HUDEP-2 (cell line): Measurements from ENCODE around the gene LTC4S.
"Not testable (repeated sequence)": the region's sequence is repeated elsewhere in the genome, so short reads cannot be mapped to it uniquely, and the experiment has no call there.

Experiments used
- DNase-seq, 76 experiments: peaks; one replicate each; lab custom pipeline; 2025; ENCODE audit not compliant: unreplicated experiment in 76 of 76; lab: John Stamatoyannopoulos, UW

The LTC4S gene, protein sequence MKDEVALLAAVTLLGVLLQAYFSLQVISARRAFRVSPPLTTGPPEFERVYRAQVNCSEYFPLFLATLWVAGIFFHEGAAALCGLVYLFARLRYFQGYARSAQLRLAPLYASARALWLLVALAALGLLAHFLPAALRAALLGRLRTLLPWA

DNA sequence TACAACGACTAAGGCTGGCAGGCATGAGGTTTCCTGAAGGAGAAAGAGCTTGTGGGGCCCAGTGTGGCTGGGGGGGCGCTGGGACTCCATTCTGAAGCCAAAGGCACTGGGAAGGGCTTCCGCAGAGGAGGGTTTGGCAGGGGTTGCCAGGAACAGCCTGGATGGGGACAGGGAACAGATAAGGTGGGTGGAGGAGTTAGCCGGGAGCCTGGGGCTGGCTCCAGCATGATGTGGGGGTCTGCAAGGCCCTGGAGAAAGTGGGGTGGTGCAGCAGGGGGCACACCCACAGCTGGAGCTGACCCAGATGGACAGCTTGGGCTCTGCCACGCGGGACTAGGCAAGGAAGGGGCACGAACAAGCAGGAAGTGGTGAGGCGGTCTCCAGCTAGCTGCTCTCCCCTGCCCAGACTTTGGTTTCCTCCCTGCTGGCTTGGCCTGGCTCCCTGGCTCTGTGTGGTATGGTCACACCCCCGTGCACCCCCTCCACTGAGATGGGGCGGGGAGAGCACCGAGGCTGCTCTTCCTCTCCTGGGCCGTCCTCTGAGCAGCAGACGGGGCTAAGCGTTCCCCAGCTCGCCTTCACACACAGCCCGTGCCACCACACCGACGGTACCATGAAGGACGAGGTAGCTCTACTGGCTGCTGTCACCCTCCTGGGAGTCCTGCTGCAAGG, at the start of gene LTC4S:
Gene LTC4S, plus strand, starts transcription at position 519 of the 672 bp plus-strand sequence. Its CDS starts 95 bp downstream, at position 614.
- DNase-seq = peak in 69 of 76 experiments; percentile 10 to 83 (median 66)

GRCh38 chr5:179744106-179744505, 49.7 kb upstream of the LTC4S start:
- not testable (repeated sequence) for DNase-seq

DNA sequence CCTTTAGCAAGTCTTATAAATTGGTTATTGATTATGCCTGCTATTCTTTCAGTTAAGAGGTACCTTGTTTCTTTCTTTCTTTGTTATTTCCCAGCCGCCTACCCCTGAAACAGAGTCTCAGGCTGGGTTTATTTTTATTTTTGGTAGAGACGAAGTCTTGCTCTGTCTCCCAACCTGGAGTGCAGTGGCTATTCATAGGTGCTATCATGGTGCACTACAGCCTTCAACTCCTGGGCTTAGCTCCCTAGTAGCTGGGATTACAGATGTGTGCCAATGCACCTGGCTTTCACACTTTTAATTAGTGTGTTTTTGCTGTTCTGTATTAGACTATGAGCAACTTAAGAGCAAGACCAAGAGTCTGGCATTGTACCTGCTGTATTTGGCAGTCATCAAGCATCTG, 46.9 kb upstream of the LTC4S start:
- DNase-seq = no peak

DNA sequence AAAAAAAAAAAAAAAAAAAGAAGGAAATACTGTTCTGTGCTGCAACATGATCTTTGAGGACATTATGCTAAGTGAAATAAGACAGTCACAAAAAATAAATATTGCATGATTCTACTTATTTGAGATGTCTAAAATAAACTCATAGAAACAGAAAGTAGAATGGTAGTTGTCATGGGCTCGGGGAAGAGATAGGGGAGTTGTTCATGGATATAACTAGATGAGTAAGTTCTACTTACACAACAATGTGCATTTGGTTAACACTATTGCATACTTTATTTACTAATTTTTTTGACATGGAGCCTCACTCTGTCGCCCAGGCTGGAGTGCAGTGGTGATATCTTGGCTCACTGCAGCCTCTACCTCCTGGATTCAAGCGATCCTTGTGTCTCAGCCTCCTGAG, 46.0 kb upstream of the LTC4S start:
- no peak for DNase-seq

- DNase-seq = no peak
Observed at GRCh38 chr5:179749857-179750508, 43.8 kb upstream of the LTC4S start.

DNA sequence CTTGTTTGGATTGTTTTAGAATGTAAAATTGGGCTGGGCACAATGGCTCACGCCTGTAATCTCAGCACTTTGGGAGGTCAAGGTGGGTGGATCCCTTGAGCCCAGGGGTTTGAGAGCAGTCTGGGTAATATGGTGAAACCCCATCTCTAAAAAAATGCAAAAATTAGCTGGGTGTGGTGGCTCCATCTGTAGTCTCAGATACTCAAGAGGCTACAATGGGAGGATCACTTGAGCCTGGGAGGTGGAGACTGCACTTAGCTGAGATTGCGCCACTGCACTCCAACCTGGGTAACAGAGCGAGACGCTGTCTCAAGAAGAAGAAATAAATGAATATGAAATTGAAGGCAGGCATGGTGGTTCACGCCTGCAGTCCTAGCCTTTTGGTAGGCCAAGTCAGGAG, 39.8 kb upstream of the LTC4S start:
- no peak for DNase-seq

GRCh38 chr5:179755022-179755421, 38.8 kb upstream of the LTC4S start:
- no peak for DNase-seq

- DNase-seq = no peak
Observed at GRCh38 chr5:179758955-179759354, 34.8 kb upstream of the LTC4S start.

- no peak for DNase-seq
Observed at GRCh38 chr5:179759581-179760551, 33.9 kb upstream of the LTC4S start.

- peak in 11 of 76 experiments; percentile 6 to 32 (median 21) for DNase-seq
Observed at GRCh38 chr5:179762079-179762780, 31.6 kb upstream of the LTC4S start.

- peak in 1 of 76 experiments; percentile 32 for DNase-seq
Observed at GRCh38 chr5:179762781-179763176, 31.0 kb upstream of the LTC4S start.

GRCh38 chr5:179763215-179763945, 30.4 kb upstream of the LTC4S start:
- DNase-seq = peak in 50 of 76 experiments; percentile 2 to 64 (median 32)

DNA sequence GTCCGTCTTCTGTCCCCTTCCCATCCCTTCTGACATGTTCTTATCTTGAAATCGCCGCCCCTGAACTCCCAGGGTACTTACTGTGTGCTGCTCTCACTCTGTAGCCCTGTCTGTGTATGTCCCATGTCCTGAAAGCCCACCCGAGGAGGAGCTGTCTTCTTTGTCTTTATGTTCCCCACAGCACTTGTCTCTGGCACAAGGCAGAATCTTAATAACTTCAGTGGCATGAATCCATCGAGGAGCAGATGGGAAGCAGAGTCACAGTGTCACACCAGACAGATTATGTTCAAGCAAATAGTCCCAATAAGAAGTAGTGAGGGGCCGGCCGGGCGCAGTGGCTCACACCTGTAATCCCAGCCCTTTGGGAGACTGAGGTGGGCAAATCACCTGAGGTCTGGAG, 29.7 kb upstream of the LTC4S start:
- DNase-seq = no peak

- DNase-seq = peak in 6 of 76 experiments; percentile 8 to 21 (median 13)
Observed at GRCh38 chr5:179765400-179765799, 28.4 kb upstream of the LTC4S start.

DNA sequence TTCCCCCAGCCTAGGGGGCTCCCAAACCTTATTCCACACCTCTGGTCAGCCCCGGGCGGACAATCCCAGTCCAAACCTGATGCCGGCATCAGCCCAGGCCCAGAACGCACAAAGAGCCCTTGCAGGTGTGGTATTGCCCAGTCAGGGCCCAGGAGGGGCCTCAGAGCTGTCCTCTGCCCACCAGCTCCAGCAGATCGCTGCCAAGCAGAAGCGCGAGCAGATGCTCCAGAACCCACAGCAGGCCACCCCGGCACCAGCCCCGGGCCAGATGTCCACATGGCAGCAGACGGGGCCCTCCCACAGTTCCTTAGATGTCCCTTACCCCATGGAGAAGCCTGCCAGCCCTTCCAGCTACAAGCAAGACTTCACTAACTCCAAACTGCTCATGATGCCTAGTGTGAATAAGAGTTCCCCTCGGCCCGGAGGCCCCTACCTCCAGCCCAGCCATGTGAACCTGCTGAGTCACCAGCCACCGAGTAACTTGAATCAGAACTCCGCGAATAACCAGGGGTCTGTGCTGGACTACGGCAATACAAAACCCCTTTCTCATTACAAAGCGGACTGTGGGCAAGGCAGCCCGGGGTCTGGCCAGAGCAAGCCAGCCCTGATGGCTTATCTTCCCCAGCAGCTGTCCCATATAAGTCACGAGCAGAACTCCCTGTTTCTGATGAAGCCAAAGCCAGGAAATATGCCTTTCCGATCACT, 27.6 kb upstream of the LTC4S start:
- DNase-seq = peak in 10 of 76 experiments; percentile 5 to 27 (median 10)

- DNase-seq = no peak
Observed at GRCh38 chr5:179766726-179767455, 26.9 kb upstream of the LTC4S start.

- DNase-seq = no peak
Observed at GRCh38 chr5:179767496-179768100, 26.2 kb upstream of the LTC4S start.
